ENCODE measurements around the gene ARFGEF2.

GRCh38 chr20:49029203-49029602 lies 107.7 kb downstream of the ARFGEF2 start:
- TF ChIP-seq CTCF (IDR thresholded peaks at IDR 0.05; ENCODE audit: extremely low read depth in 1 of 2, insufficient read depth in 1 of 2, low read depth in 1 of 2, low read length in 2 of 2) (no peak), JUN (IDR thresholded peaks at IDR 0.05; ENCODE audit: borderline replicate concordance, insufficient read depth, insufficient read length, low read depth) (no peak), POLR2AphosphoS5 (IDR thresholded peaks at IDR 0.05; ENCODE audit: insufficient read depth, low read depth, low read length) (no peak), MAX (IDR thresholded peaks at IDR 0.05; ENCODE audit: insufficient read depth, insufficient read length) (no peak), POLR2A (IDR thresholded peaks at IDR 0.05; ENCODE audit: low read depth, low read length) (no peak), EZH2 (IDR thresholded peaks at IDR 0.05; ENCODE audit: borderline replicate concordance, low read depth, low read length, severe bottlenecking) (no peak), FOS (IDR thresholded peaks at IDR 0.05; ENCODE audit: borderline replicate concordance, insufficient read depth, low read length) (no peak)
